NCI-H2081 treated with DMSO at 0.1 percent for 48 hours (cell line): ENCODE data around the gene SMC1B.
A peak's percentile ranks its signal among the peaks of the same experiment; 100 is the strongest.

Experiments used
- DNase-seq: peaks from one replicate; lab custom pipeline; 2025; lab: John Stamatoyannopoulos, UW

The SMC1B gene

DNA sequence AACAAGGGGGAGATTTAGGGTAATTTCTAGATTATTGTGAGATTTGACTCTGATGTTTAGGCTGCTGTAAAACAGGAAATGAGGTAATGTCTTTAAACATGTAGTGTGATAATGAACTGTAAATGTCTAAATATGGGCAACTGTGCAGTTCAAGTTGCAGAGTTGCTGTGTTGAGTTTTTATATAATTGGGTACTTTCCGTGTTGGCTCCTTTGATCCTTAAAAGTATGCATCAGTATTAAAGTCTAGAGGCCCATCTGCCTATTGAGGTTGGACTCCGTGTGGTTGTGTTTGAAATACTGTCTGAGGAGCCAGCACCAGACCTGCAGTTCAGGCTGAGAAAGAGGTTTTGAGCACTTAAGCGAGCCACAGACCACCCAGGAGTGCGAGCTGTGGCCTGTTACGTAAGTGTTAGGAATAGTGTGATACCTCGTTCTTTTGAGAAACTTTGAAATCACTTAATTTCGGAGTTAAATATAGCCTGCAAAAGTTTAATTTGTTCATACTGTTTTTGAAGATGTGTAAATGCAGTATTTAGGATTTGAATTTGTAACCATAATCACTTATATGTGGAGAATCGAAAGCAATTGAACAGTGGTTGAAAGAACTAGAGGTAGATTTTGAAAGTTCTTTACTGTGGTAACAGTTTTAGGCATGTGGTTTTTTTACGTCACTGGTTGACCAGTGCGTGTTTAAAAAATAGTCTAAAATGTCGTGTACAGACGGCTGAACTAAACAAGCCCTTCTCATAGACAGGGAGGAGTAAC, 94.7 kb downstream of the SMC1B start:
- no peak for DNase-seq

DNA sequence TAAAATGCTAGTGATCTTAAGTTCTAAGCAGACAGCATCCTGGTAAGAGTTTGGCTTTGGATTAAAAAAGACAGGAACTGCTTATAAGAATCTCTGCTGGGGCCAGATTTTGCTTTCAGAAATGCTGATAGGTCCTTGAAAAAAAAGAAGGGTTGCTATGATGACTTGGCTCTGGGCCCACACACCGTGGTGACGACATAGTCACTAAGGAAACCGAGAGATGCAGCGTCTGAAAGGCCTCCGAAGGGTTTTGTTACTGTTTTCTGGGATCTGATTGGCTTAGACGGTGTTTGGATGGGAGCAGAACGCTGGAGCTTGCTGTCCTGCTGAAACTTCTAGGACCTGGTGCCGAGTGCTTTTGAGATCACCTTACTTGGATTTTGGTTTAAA, 95.2 kb downstream of the SMC1B start:
- DNase-seq = no peak

DNA sequence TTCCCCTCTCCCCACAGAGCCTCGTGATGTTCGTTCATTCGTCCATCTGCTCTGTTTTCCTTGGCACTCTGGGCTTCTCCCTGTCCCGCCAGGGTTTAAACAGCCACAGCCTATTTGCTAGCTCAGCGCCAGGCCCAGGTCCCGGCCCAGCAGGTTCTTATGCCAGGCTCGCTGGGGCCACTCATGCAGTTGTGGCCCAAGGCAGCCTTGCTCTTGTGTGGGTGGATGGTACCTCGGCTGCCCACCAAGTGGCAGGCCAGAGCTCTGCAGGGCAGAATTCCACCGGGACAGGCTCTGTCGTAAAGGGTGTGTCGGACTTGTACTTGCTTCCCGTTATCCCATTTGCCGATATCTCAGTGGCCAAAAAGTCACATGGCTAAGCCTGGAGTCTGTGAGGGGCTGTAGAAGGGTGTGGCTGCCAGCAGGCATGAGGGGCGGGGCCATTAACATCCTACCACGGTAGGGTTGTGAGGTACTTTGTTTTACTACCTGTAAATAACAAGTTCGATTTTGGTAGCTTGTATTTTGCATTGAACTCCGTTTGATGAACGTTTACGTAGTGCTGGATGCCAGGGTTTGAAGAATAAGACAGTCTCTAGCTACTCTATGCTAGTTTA, 95.7 kb downstream of the SMC1B start:
- no peak for DNase-seq

DNA sequence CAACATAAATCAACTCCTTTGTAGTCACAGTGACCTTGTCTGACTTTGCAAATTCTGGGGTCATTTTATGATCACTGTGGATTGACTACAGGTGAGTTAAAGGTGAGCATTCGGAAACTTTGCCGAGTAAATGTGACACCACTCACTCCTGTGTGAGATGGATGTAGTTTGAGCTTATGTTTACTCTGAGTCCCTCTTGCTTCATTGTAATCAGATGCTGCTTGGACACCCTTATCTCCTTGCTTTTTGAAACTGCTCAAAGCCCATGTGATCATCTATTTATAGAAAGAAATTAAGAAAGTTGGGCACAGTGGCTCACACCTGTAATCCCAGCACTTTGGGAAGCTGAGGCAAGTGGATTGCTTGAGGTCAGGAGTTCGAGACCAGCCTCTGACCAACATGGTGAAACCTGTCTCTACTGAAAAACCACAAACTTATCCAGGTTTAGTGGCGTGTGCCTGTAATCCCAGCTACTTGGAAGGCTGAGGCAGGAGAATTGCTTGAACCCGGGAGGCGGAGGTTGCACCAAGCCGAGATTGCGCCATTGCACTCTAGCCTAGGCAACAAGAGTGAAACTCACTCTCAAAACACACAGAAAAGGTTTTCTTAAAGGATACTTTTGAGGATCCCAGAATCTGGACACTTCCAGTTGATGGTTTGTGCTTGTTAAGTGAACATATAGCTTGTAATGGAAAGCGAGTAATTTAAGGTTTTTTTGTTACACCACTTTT, 96.4 kb downstream of the SMC1B start:
- no peak for DNase-seq

DNA sequence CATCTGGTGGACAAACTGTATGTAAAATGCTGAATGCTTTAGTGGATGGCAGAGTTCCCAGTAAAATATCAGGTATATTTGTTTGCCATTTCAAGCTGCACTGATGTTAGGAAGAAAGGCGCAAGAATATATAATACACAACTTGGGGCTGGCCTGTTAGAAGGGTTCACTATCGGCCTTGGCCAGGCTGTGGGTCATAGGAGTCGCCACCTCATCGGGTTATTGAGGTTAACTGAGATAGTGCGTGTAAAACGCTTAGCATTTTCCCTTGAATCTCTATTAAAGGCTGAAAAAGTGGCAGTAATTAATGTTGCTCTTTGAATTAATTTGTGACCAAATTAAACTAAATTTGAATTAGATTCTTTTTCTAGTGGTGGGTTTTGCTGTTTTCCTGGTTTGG, 98.6 kb downstream of the SMC1B start:
- no peak for DNase-seq

DNA sequence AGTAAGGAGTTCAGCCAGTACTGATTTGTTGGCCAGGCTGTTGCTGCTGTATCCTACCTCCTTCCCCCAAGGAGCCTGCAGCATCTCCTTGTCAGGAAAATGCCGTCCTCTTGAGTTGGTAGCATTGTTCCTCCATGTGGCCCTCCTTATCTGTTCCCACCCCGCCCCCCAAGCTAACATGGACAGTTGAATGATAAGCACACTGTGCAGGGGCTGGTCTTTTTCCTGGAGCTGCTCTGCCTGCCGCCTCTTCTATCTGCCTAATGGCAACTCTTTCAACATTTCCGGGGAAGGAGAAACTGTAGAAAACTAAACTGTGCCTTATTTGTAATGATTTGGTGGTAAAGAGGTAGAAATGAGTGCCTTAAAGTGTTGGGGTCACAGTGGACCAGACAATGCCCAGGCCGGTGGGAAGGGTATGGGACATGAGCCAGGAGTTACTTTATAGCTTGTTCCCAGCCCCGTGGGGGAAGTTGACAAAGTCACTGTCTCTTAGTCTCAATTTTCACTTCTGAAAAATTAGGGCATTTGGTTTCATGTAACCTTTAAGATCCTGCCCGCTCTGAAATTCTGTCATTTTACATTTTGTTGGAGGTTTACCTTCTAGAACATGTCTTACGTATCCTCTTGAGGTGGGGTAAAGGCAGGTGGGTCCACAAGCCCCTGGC, 99.2 kb downstream of the SMC1B start:
- DNase-seq = no peak

DNA sequence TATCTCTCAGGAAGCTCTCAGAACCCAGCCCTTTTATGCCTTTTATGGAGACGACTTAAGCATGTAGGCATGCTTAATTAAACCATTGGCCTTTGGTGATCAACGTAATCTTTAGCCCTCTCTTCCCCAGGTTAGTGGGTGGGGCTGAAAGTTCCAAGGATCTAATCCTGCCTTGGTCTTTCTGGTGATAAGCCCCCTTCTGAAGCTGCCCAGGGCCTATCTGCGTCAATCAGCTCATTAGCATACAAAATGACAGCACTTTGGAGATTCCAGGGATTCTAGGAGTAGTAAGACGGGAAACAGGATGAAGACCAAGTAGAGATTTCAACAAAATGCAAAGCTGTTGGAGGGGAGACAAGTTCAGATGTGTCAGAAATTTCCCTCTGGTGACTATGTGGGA, 100.5 kb downstream of the SMC1B start:
- no peak for DNase-seq

DNA sequence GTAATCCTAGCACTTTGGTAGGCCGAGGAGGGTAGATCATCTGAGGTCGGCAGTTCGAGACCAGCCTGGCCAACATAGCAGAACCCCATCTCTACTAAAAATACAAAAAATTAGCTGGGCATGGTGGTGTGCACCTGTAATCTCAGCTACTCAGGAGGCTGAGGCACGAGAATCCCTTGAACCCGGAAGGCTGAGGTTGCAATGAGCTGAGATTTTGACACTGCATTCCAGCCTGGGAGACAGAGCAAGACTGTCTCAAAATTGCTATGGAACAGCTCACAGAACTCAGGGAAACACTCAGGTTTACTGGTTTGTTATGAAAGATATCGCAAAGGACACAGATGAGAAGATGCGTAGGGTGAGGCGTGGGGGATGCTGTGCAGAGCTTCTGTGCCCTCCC, 101.0 kb downstream of the SMC1B start:
- DNase-seq = no peak

DNA sequence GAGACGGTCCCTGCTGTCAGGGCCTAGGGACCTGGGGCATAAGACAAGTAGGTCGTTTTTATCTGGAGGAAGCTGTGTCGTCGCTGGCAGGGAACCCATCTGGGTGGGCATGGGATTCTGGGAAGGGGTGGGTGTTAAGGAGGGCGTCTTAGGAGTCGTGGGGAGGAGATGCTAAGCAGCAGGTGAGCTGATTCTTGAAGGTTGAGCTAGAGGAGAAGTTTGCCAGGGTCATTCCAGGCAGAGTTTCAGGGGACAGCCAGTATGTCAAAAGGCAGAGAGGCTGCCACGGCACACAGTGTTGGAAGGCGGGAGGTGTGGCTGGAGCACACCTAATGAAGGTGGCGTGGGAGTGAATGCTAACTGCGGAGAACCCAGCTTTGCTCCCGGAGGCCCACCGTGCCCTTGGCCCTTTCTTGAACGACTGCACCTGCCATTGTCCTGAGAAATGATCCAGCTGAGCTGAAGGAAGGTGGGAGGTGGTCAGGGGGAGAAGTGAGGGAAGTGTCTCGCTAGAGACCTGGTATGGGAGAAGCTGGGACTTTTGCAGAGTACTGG, 102.3 kb downstream of the SMC1B start:
- DNase-seq = no peak

DNA sequence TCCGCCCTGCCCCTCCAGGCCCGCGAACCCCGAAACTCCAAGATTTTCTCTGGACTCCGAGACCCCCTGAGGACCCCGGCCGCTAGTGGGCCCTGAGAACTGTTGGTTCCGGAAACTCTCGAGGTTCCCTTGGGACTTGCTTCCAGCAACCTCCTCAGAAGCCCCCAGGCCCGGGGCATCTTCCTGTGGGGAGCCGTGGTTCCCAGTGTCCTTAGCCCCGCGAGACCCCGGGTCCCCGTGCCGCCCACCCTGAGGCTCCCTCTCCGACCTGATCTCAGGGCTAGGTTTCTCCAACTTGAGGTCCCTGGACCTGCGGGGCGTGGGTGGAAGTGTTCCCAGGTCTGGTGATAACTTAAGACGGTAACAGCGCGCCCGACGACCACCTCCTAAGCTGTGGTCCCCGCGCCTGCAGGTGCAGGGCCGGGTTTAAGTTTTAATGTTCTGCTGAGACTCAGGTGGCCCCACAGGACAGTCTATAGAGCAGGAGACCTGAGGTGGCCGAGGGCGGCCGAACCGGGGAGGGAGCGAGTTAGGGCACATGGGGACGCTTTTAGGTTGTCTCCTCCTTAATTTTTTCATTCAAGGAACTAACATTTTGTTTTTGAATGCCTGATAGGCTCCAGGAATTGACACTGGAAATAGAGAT, 102.9 kb downstream of the SMC1B start:
- no peak for DNase-seq

DNA sequence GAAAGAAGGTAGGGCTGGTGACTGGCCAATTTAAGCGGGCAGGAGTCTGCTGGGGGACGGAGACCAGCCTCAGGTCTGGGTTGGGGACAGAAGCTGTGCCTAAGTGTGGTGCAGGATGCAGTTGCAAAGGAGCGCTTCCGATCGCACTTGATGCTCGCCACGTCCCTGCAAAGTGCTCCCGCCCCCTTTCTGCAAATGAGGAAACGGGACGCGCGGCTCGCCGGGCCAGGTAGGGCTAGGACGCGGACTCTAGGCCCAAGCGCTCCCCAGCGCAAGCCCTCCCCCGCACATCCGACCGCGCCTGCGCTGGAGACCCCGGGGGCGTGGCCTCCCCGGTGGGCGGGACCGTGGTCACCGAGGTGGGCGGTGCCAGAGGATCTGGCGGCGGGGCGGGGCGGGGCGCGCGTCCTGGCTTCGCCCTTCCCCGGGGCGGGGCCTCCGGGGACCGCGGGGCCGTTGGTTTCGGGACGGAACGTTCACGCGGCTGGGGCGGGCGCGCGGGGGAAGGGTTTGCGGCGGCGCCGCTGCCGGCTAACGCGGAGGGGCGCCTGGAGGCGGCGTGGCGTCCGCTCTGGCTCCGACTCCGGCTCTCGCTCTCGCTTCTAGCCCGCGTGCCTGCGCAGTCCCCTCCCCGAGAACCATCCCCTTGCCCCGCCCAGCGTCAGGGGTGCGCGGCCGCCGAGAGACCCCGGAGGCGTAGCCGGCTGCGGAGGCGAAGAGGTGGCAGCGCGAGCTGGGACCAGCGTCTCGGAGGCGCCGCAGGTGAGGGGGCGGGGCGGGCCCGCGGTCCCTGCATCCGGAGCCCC, 103.8 kb downstream of the SMC1B start, which contains the start of gene FAM118A:
FAM118A (plus strand) TSS at position 513 of the 806 bp plus-strand sequence. CDS start 12,446 bp downstream, outside the sequence.
- DNase-seq = peak; percentile 42

DNA sequence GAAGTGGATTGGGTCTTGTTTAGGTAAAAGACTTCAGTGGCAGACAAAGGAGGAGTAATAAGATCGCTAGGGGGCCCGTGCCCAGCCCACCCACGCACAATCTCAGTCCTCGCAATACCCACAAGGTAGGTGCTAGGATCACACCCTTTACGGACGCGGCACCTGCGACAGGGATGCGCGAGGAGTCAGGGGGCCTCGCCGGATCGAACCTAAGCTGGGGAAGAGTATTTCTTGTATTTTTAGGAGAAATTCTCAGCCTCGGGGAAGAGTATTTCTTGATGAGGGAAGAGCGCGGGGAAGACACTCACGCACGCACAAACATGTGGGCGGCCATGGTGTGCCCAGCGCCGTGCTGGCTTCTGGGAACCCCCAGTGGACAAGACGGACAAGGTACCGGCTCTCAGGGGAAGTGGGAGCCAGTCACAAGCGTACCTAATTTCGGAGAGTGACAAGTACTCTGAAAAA, 104.4 kb downstream of the SMC1B start:
- no peak for DNase-seq

DNA sequence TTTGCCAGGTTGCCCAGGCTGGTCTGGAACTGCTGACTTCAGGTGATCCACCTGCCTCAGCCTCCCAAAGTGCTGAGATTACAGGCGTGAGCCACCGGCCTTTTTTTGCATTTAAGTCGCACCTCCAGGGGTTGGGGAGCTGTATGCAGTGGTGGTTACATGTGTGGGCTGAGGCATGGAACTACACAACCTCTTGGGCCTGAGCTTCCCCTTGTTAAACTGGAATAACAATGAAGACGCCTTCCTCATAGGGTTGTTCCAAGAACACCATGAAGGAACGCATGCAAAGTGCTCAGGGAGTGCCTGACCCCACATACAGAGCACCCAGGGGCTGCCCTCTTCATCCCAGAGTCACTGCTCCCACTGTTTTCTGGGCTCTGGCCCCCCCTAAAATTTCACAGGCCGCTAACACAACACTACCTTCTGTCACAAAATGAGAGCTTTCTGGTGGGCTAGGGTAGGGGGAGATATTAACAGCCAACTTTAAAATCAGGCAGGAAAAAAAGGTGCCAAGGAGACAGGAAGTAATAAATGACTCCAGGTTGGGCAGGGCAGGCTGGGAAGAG, 104.9 kb downstream of the SMC1B start:
- DNase-seq = no peak

DNA sequence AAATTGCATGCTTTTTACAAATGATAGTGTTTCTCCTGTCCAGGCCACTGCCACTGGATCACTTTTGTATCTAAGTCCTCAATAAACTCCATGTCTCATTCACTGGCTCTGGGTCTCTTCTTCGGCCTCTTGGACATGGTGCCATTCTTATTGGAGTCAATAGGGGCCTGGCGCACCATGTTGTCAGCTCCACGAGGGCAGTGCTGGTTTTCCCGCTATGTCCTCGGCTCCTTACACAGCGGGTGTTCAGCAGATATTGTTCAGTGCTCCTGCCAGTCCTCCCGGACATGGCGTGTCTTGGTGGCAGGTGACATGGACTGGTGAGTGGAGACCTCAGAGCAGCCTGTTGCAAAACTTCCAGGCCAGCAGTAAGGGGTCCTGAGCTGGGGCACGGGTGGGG, 107.3 kb downstream of the SMC1B start:
- no peak for DNase-seq

DNA sequence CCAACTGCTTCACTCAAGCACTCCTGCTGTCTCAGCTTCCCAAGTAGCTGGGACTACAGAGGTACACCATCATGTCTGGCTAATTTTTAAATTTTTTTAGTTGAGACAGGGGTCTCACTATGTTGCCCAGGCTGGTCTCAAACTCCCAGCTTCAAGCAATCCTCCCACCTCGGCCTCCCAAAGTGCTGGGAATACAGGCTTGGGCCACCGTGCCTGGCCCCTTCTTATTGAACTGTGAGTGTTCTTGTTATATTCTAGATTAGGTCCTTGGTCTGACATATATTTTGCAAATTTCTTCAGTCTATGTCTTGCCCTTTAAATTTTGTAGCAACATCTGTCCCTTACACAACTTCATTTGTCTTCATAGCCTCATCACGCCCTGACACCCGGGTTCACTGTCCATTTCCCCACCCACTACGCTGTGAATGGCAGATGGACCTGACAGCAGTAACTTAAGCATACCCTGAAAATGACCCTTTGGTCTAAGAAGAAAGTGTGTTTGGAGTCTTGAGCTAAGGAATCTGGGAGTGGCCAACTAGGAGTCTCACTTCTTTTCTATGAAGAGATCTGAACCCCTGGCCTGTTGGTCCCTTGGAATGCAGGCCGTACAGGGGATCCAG, 107.8 kb downstream of the SMC1B start:
- no peak for DNase-seq

DNA sequence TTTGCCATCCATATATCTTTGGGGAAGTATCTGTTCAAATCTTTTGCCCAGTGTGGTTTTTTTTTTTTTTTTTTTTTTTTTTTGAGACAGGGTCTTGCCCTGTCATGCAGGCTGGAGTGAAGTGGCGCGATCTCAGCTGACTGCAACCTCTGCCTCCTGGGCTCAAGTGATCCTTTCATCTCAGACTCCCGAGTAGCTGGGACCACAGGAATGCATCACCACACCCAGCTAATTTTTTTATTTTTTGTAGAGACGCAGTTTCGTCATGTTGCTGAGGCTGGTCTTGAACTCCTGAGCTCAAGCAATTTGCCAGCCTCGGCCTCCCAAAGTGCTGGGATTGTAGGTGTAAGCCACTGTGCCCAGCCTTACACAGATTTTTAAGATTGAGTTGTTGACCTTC, 108.4 kb downstream of the SMC1B start:
- DNase-seq = no peak

DNA sequence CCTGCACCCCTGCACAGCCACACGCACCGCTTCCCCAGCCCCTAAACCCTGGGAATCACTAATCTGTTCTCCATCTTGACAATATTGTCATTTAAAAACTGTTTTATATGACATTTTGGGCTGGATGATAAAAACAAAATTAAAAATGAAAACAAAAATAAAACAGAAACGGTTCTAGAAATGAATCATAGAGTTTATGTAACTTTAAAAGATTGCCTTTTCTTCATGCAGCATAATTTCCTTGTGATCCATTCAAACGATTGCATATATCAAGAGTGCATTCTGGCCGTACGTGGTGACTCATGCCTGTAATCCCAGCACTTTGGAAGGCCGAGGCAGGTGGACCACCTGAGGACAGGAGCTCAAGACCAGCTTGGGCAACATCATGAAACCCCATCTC, 110.2 kb downstream of the SMC1B start:
- no peak for DNase-seq

DNA sequence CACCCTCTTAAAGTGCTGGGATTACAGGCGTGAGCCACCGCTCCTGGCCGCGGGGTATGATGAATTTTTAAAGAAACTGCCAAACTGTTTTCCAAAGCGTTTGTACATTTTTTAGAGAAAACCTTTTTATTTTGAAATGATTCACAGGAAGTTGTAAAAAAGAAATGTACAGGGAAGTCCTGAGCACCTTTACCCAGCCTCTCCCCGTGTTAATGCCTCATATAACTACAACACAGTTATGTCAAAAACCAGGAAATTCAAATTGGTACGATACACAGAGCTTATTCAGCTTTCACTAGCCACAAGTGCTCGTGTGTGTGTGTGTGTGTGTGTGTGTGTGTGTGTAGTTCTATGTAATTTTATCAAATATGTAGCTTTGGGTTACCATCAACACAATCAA, 110.6 kb downstream of the SMC1B start:
- no peak for DNase-seq

DNA sequence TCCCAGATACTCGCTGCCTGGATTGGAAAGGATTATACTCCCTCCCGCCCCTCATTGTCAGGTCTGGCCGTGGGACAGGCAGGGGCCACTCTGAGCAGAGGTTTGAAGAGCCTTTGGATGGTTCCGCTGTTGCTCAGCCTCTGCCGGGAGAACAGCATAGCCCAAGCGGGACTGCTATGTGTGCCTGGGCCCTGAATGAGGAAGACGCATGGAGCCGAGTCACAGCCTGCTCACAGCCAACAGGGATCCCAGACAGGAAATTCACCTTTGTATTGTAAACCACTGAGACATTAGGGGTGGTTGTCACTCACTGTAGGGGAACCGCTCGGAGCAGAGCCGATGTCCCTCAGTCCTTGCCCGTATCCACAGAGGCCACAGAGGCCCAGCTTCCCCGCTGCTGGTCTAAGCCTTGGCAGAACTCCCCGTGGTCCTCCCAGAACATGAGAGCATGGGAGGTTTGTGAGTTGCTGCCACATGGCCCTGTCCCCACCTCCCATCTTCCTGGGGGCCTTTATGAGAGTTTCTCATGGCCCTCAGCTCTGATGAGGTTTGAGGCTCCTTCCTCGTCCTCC, 114.4 kb downstream of the SMC1B start:
- no peak for DNase-seq
